BJ (cell line): ENCODE data around the gene MED31. TPM values are rescaled to one million over a fixed set of nuclear protein-coding genes. Genes with fewer than 3 reads are reported as not detected.
"Not testable (repeated sequence)": the region's sequence is repeated elsewhere in the genome, so short reads cannot be mapped to it uniquely, and the experiment has no call there.

Source experiments
- CTCF ChIA-PET: fragments of 350-600 bp; formaldehyde crosslinking; extraction: SDS; loops from one replicate; lab custom pipeline; 2021; ENCODE audit warnings: antibody characterized with exemption, inconsistent platforms; lab: Yijun Ruan, JAX
- POLR2A ChIA-PET: fragments of 300-600 bp; sonication (Branson Sonifier 250); formaldehyde crosslinking; extraction: SDS; loops from one replicate; lab custom pipeline; 2021; ENCODE audit warnings: antibody characterized with exemption; lab: Charles Lee
- DNase-seq: peaks from one replicate; pipeline ENCODE4 v3.0.0-alpha.2; 2011; ENCODE audit warnings: low read depth
- H3K27me3 ChIP-seq: 2 replicates; pipeline ENCODE4 v1.6.0; 2011; ENCODE audit warnings: low read length; ENCODE audit not compliant: control insufficient read depth, insufficient read depth
- H3K36me3 ChIP-seq: 2 replicates; pipeline ENCODE4 v1.5.1; 2011; ENCODE audit warnings: low read length; ENCODE audit not compliant: control insufficient read depth, insufficient read depth
- H3K4me3 ChIP-seq: 2 replicates; pipeline ENCODE4 v1.5.1; 2011; ENCODE audit warnings: low read depth, mild to moderate bottlenecking, control low read depth, low read length
- CTCF ChIP-seq: IDR thresholded peaks from 2 replicates; pipeline ENCODE4 v1.5.1; 2011; ENCODE audit warnings: low read depth, mild to moderate bottlenecking, control low read depth, inconsistent platforms, low read length, moderate library complexity; ENCODE audit not compliant: insufficient read depth
- polyA plus RNA-seq: library from polyadenylated mRNA; depleted of rRNA; stranded (reverse); fragments of >200 nt; gene quantifications from 2 replicates; pipeline ENCODE4 v1.2.3, GENCODE V29; 2011

MED31 gene
- polyA plus RNA-seq, 1 experiment, result 6.9 TPM

DNA sequence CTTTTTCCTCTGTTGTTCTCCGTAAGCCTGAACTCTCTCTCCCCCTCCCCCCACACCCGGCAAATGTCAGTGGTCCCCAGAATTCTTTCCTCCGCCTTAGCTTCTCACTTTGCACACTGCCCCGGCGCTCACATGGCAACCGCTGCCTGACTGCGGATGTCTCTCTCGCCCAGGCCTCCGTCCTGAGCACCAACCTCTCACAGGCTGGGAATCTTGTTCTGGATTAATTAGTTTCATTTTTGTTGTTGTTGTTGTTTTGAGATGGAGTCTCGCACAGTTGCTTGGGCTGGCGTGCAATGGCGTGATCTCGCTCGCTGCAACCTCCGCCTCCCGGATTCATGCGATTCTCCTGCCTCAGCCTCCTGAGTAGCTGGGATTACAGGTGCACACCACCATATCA, 16.8 kb upstream of the MED31 start:
- POLR2A ChIA-PET, result no interaction called here
- no peak for DNase-seq
- H3K27me3 ChIP-seq, result peaks cover 20% of the 10 kb centered on the region
- CTCF ChIA-PET, result interaction anchor here (4.2 to 6.2 kb wide), 2 partner anchors 174 to 225 kb away, joined by 28 to 65 read pairs; no protein-coding TSS in a partner anchor
- H3K36me3 ChIP-seq, result no peaks in the 10 kb centered on the region
- TF ChIP-seq CTCF, result no peak
- H3K4me3 ChIP-seq, result no peak overlapping the region

DNA sequence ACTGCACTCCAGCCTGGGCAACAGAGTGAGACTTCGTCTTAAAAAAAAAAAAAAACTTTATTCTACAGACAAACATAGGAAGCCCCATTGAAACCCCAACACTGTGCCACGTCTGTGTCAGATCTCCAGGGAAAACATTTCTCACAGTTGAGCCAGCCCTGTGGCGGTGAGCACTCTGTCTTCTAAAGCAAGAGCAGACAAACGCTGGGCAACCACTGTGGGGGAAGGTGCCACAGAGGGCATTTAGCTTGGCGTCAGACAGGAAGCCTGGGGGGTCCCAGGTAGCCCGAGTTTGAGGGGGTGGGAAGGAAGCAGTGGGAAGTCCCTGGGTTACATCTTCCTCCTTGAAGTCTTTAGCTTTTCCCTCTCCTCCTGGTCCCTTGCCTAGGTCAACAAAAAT, 16.1 kb upstream of the MED31 start:
- H3K4me3 ChIP-seq, result no peak overlapping the region
- peaks cover 21% of the 10 kb centered on the region for H3K27me3 ChIP-seq
- TF ChIP-seq CTCF, result no peak
- no peaks in the 10 kb centered on the region for H3K36me3 ChIP-seq
- POLR2A ChIA-PET, result no interaction called here
- no peak for DNase-seq
- CTCF ChIA-PET, result interaction anchor here (1.0 to 6.2 kb wide), 6 partner anchors 11 to 243 kb away, joined by 5 to 65 read pairs (median 18); partner anchors contain the start of gene XAF1

DNA sequence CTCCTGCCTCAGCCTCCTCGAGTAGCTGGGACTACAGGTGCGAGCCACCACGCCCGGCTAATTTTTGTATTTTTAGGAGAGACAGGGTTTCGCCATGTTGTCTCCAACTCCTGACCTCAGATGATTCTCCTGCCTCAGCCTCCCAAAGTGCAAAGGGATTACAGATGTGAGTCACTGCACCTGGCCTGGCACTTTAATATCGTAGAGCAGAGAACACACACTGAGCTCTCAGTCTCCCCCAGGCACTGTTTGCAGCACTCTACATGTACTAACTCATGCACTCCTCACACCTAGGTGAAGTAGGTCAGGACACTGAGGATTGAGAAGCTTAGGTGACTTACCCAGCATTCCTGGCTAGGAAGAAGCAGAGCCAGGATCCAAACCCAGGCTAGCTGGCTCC, 15.2 kb upstream of the MED31 start:
- CTCF ChIA-PET, result interaction anchor here (0.6 to 6.2 kb wide), 34 partner anchors 9 to 671 kb away, joined by 3 to 65 read pairs (median 4); partner anchors contain the start of genes ALOX12, C17orf100, MED31 and XAF1
- no peak for TF ChIP-seq CTCF
- no peak for DNase-seq
- H3K36me3 ChIP-seq, result no peaks in the 10 kb centered on the region
- POLR2A ChIA-PET, result no interaction called here
- no peak overlapping the region for H3K4me3 ChIP-seq
- H3K27me3 ChIP-seq, result peaks cover 25% of the 10 kb centered on the region

DNA sequence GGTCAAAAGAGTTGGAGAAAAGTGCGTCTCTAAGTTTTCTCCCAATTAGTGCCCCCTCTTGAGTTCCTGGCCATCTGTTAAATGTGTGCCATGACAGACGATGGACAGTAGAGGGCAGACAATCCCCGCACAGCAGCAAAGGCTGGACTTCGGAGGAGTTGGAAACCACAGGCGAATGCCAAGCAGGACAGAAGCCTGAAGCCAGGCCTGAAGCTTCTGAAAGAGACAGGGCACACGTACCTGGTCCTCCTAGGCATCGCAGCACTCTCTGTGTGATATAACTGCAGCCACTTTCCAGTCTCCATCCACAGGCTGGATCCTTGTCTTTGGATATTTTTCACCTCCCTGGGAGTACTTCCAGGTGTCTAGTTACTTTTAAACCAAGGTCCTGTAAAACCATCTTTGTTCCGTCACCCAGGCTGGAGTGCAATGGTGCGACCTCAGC, 14.7 kb upstream of the MED31 start:
- POLR2A ChIA-PET, result no interaction called here
- CTCF ChIA-PET, result interaction anchor here (0.6 to 6.2 kb wide), 34 partner anchors 9 to 671 kb away, joined by 3 to 65 read pairs (median 4); partner anchors contain the start of genes ALOX12, C17orf100, MED31 and XAF1
- no peak overlapping the region for H3K4me3 ChIP-seq
- peak; percentile 25 for DNase-seq
- H3K27me3 ChIP-seq, result peaks cover 25% of the 10 kb centered on the region
- peak; percentile 93 for TF ChIP-seq CTCF
- no peaks in the 10 kb centered on the region for H3K36me3 ChIP-seq

DNA sequence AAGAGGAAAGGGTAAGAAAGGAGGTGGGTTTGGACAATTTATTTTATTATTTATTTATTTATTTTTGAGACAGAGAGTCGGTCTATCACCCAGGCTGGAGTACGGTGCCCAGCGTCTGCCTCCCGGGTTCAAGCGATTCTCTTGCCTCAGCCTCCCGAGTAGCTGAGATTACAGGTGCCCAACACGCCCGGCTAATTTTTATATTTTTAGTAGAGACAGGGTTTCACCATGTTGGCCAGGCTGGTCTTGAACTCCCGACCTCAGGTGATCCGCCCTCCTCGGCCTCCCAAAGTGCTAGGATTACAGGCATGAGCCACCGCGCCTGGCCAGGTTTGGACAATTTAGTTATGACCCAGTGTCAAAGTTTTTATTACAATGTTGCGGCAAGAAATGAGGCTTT, 11.8 kb upstream of the MED31 start:
- CTCF ChIA-PET, POLR2A ChIA-PET: not testable (repeated sequence)
- H3K27me3 ChIP-seq, result peaks cover 22% of the 10 kb centered on the region

DNA sequence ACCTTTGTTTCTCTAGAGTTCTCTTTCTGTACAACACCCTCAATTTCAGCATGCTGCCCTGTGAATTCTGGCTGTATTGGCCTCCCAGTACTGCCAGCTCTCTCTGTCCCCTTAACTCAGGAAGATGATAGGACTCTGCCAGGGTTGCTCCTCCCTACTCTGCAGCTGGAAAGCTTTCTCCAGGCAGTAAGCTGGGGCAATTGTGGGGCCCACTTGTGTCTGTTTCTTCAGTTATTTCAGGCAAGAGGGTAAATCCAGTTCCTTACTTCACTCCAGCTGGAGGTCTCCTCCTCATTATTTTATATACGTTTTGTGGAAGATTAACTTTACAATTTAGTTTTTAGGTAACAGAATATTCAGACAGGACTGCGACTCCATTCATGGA, 10.1 kb upstream of the MED31 start:
- Histone ChIP-seq H3K27me3 (peaks cover 18% of the 10 kb centered on the region), H3K36me3 (no peaks in the 10 kb centered on the region), H3K4me3 (no peak overlapping the region)
- TF ChIP-seq CTCF, result no peak
- POLR2A ChIA-PET, result no interaction called here
- DNase-seq, result no peak
- CTCF ChIA-PET, result interaction anchor here (1.2 to 3.3 kb wide), 3 partner anchors 16 to 227 kb away, joined by 3 to 12 read pairs (median 5); no protein-coding TSS in a partner anchor

More for the DNA sequence above, 11.8 kb upstream of the MED31 start:
- not testable (repeated sequence) for DNase-seq, H3K36me3 ChIP-seq, H3K4me3 ChIP-seq
